K562 (cell line): Measurements from ENCODE around the gene MED20. TPM values are rescaled to one million over a fixed set of nuclear protein-coding genes. Genes with fewer than 3 reads are reported as not detected.

Experiments
- CEBPB ChIP-seq: fragments of 450-650 bp; IDR thresholded peaks from 2 replicates; pipeline ENCODE4 v1.6.1; 2016; ENCODE audit warnings: missing genetic modification characterization, missing compliant biosample characterization
- CREB3L1 ChIP-seq: fragments of 450-650 bp; IDR thresholded peaks from 2 replicates; pipeline ENCODE4 v1.6.1; 2014; ENCODE audit warnings: low read depth, mild to moderate bottlenecking, moderate library complexity, borderline replicate concordance
- EP400 ChIP-seq: fragments of 450-650 bp; IDR thresholded peaks from 2 replicates; pipeline ENCODE4 v1.6.1; 2017; ENCODE audit warnings: antibody characterized with exemption, mild to moderate bottlenecking, moderate library complexity
- FOXO4 ChIP-seq: fragments of 450-650 bp; formaldehyde crosslinking; IDR thresholded peaks from 2 replicates; pipeline ENCODE4 v1.4.0; 2020; ENCODE audit warnings: mild to moderate bottlenecking, moderate library complexity
- HMG20A ChIP-seq: fragments of 450-650 bp; formaldehyde crosslinking; conservative IDR thresholded peaks from 2 replicates; pipeline ENCODE4 v1.4.0; 2020; ENCODE audit warnings: mild to moderate bottlenecking, mixed read lengths
- LEF1 ChIP-seq: fragments of 450-650 bp; IDR thresholded peaks from 2 replicates; pipeline ENCODE4 v1.6.1; 2016; ENCODE audit warnings: mild to moderate bottlenecking
- NFIC ChIP-seq: fragments of 450-650 bp; IDR thresholded peaks from 2 replicates; pipeline ENCODE4 v1.6.1; 2017; ENCODE audit warnings: mild to moderate bottlenecking, inconsistent platforms
- NFRKB ChIP-seq: fragments of 450-650 bp; IDR thresholded peaks from 2 replicates; pipeline ENCODE4 v1.6.1; 2016; ENCODE audit warnings: low read depth
- NFYB ChIP-seq: IDR thresholded peaks from 2 replicates; pipeline ENCODE4 v1.6.1; 2011; ENCODE audit warnings: mild to moderate bottlenecking, moderate library complexity; ENCODE audit not compliant: insufficient read length; ENCODE audit errors: extremely low read depth
- NR2C2 ChIP-seq, 2 experiments: fragments of 200-800 bp in 1 of 2; sonication (Bioruptor generic) in 1 of 2; sonication (generic) in 1 of 2; formaldehyde crosslinking in 1 of 2; IDR thresholded peaks; 2 replicates each; pipeline versions ENCODE4 v1.6.1 to v1.8.0; 2016 to 2022; ENCODE audit warnings: mild to moderate bottlenecking in 1 of 2, missing compliant biosample characterization in 1 of 2, missing genetic modification characterization in 1 of 2, missing genetic modification reagents in 1 of 2
- PCBP2 ChIP-seq: fragments of 200-400 bp; formaldehyde crosslinking; IDR thresholded peaks from 2 replicates; pipeline ENCODE4 v1.6.1; 2018; ENCODE audit warnings: low read length, low read depth, mild to moderate bottlenecking, moderate library complexity; ENCODE audit not compliant: poor library complexity, severe bottlenecking
- POLR2AphosphoS2 ChIP-seq: IDR thresholded peaks from 2 replicates; pipeline ENCODE4 v1.6.1; 2012; ENCODE audit warnings: low read length, improper control_type of control experiment
- RAD51 ChIP-seq: fragments of 450-650 bp; IDR thresholded peaks from 2 replicates; pipeline ENCODE4 v1.7.1; 2016; ENCODE audit warnings: low read depth, mild to moderate bottlenecking, borderline replicate concordance
- RBBP5 ChIP-seq: fragments of 200-600 bp; sonication (generic); IDR thresholded peaks from 2 replicates; pipeline ENCODE4 v1.6.1; 2012; ENCODE audit warnings: borderline replicate concordance, mild to moderate bottlenecking, low read length, control low read depth, inconsistent platforms; ENCODE audit not compliant: insufficient read depth, poor library complexity, severe bottlenecking
- RFX5 ChIP-seq: IDR thresholded peaks from 2 replicates; pipeline ENCODE4 v1.6.1; 2011; ENCODE audit warnings: low read depth, mild to moderate bottlenecking, improper control_type of control experiment, low read length
- RHOXF2B ChIP-seq: fragments of 250-450 bp; sonication (Bioruptor Pico); conservative IDR thresholded peaks from 2 replicates; pipeline ENCODE4 v1.5.1; 2021
- RNF219 ChIP-seq: fragments of 250-450 bp; sonication (Bioruptor Pico); IDR thresholded peaks from 2 replicates; pipeline ENCODE4 v1.5.0; 2022; ENCODE audit warnings: mild to moderate bottlenecking
- SIRT6 ChIP-seq: IDR thresholded peaks from one replicate; pipeline ENCODE4 v1.6.1; 2012; ENCODE audit warnings: low read depth, mild to moderate bottlenecking, control low read depth, inconsistent platforms, low read length, moderate library complexity
- STAT5A ChIP-seq: IDR thresholded peaks from 2 replicates; pipeline ENCODE4 v1.6.1; 2012; ENCODE audit warnings: low read length, inconsistent platforms, borderline replicate concordance
- ZNF445 ChIP-seq: fragments of 250-450 bp; sonication (Bioruptor Pico); IDR thresholded peaks from 2 replicates; pipeline ENCODE4 v1.4.0; 2020; ENCODE audit warnings: low read depth, mild to moderate bottlenecking, moderate library complexity
- ZNF695 ChIP-seq: fragments of 450-650 bp; formaldehyde crosslinking; IDR thresholded peaks from 2 replicates; pipeline ENCODE4 v1.4.0; 2020; ENCODE audit warnings: mild to moderate bottlenecking, moderate library complexity
- ZNF764 ChIP-seq: fragments of 250-450 bp; sonication (Bioruptor Pico); IDR thresholded peaks from 2 replicates; pipeline ENCODE4 v1.4.0; 2020; ENCODE audit warnings: low read depth, mild to moderate bottlenecking, moderate library complexity
- polyA plus RNA-seq, 8 experiments: library from polyadenylated mRNA; depleted of rRNA in 4 of 8; stranded (reverse) in 5 of 8; unstranded in 3 of 8; fragments of >200 nt; fragmentation: Nextera tagmentation in 2 of 8; fragmentation: Illumina TruSeq in 1 of 8; extraction: Ambion mirVana in 2 of 8; extraction: Trizol in 1 of 8; gene quantifications; 2 replicates each; pipeline versions ENCODE4 v1.2.1 to v1.2.3, GENCODE V29; 2011 to 2014; ENCODE audit warnings: inconsistent platforms in 1 of 8, missing spikeins in 1 of 8
- total RNA-seq, 7 experiments: library from RNA; depleted of rRNA in 6 of 7; stranded (reverse); fragments of >200 nt in 6 of 7; fragmentation: Illumina TruSeq in 2 of 7; extraction: Trizol in 2 of 7; gene quantifications; 2 replicates each; pipeline versions ENCODE4 v1.2.1 to v1.2.3, GENCODE V29; 2011 to 2021; ENCODE audit warnings: low replicate concordance in 1 of 7

Gene MED20
- total and polyA plus RNA-seq, 9 of the 15 experiments (the other 6 are each of a cell fraction or from before 2014, with no cell fraction given): 27.3 to 80.9 (median 46.0) TPM

- TF ChIP-seq RAD51 (peak; percentile 79; the same call in 1 of the 2 replicates), RFX5 (no peak; the same call in 1 of the 2 replicates), HMG20A (CRISPR knock-in tag) (no peak), FOXO4 (CRISPR knock-in tag) (no peak), ZNF764 (CRISPR knock-in tag) (no peak), CEBPB (peak; percentile 58), EP400 (peak; percentile 86), CREB3L1 (peak; percentile 53; the same call in 1 of the 2 replicates), SIRT6 (no peak), NR2C2 (CRISPR knock-in tag; IDR thresholded peaks at IDR 0.05) (no peak), NR2C2 (tag; IDR thresholded peaks at IDR 0.05) (peak; percentile 84), PCBP2 (no peak), STAT5A (no peak), NFRKB (0 out of 2 replicates have a peak, but pooled peaks have one; percentile 53), RBBP5 (peak; percentile 70), POLR2AphosphoS2 (no peak), ZNF445 (no peak), RHOXF2B (no peak), RNF219 (CRISPR knock-in tag) (no peak), ZNF695 (no peak), LEF1 (0 out of 2 replicates have a peak, but pooled peaks have one; percentile 53), NFYB (peak; percentile 61), NFIC (0 out of 2 replicates have a peak, but pooled peaks have one; percentile 31)
These were observed 25.4 kb downstream of the MED20 start, which contains the start of gene USP49 (continued) for GRCh38 chr6:41895300-41896233.
